ENCODE data around the gene TEDDM1.
"Not testable (repeated sequence)": the region's sequence is repeated elsewhere in the genome, so short reads cannot be mapped to it uniquely, and the experiment has no call there.

TEDDM1 gene, protein sequence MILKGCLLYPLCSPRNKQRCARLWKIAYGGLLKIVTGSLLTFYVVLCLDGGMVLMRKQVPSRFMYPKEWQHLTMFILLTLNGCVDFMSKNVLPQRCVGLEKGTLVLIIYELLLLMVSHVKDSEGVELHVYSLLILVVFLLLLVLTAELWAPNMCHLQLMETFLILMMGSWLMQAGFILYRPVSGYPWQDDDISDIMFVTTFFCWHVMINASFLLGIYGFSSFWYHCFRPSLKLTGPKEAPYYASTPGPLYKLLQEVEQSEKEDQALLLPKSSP

GRCh38 chr1:182400567-182400966, at the start of gene TEDDM1:
Gene TEDDM1, minus strand, starts transcription at chr1:182400667. Its CDS starts 182 bp downstream, at chr1:182400485.
- Histone ChIP-seq H3K27ac (ENCODE audit: low read depth, low read length) (no peak within 1 kb of the TSS), H3K27me3 (ENCODE audit: control insufficient read depth in 5 of 5, insufficient read depth in 4 of 5, low read length in 5 of 5) (no peaks in the 10 kb centered on the region), H3K9me3 (ENCODE audit: control insufficient read depth in 5 of 5, low read length in 5 of 5) (peaks cover 0 to 5% (median 2%) of the 10 kb centered on the region in 5 donors), H3K36me3 (ENCODE audit: control insufficient read depth in 5 of 5, insufficient read depth in 5 of 5, low read length in 5 of 5) (no peaks in the 10 kb centered on the region), H3K4me1 (ENCODE audit: control insufficient read depth in 5 of 5, insufficient read depth in 5 of 5, low read length in 5 of 5) (peaks cover 0 to 18% (median 15%) of the 10 kb centered on the region in 5 donors), H3K9ac (ENCODE audit: low read length in 5 of 5) (no peak within 1 kb of the TSS), H3K4me3 (ENCODE audit: low read depth in 1 of 5, low read length in 5 of 5) (no peak within 1 kb of the TSS)

- Histone ChIP-seq H3K9me3 (ENCODE audit: control insufficient read depth in 5 of 5, low read length in 5 of 5) (no peaks in the 10 kb centered on the region), H3K36me3 (ENCODE audit: control insufficient read depth in 5 of 5, insufficient read depth in 5 of 5, low read length in 5 of 5) (no peaks in the 10 kb centered on the region), H3K27me3 (ENCODE audit: control insufficient read depth in 5 of 5, insufficient read depth in 4 of 5, low read length in 5 of 5) (no peaks in the 10 kb centered on the region), H3K9ac (ENCODE audit: low read length in 5 of 5) (no peak within 1 kb of the TSS), H3K4me1 (ENCODE audit: control insufficient read depth in 5 of 5, insufficient read depth in 5 of 5, low read length in 5 of 5) (peaks cover 0 to 7% (median 0%) of the 10 kb centered on the region in 5 donors), H3K4me3 (ENCODE audit: low read depth in 1 of 5, low read length in 5 of 5) (no peak within 1 kb of the TSS), H3K27ac (ENCODE audit: low read depth, low read length) (no peak within 1 kb of the TSS)
Observed at GRCh38 chr1:182450087-182450486, 49.6 kb upstream of the TEDDM1 start, which contains the start of gene RGSL1. Gene RGSL1, plus strand, starts transcription at chr1:182450146. Its CDS starts 20 bp downstream, at chr1:182450166.

DNA sequence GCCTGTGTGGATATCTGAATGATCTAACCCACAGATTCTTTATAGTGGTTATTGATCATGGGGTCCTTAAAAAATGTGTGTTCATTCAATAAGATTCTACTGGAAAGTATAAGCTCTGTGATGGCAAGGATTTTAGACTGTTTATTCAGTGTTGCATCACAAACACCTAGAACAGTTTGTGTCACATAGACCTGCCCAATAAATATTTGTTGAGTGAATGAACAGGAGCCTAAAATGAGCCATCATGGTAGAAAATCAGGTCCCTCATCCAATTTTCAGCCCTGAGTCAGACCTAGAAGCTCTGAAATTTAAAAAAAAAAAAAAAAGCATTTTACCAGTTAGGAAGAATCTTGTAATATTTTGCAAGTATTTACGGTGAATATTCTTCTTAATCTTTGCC, 47.2 kb upstream of the TEDDM1 start:
- no peaks in the 10 kb centered on the region for H3K27me3 ChIP-seq (ENCODE audit: control insufficient read depth in 5 of 5, insufficient read depth in 4 of 5, low read length in 5 of 5)

DNA sequence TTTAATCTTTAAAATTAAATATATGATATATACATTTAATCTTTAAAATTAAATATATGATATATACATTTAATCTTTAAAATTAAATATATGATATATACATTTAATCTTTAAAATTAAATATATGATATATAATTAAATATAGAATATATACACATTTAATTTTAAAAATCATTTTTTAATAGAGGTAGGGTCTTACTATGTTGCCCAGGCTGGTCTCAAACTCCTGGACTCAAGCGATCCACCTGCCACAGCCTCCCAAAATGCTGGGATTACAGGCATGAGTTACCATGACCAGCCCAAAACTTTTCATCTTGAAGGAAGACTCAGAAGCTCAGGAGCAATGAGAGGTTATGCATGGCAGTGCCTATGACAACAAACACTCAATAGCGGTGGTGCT, 46.7 kb upstream of the TEDDM1 start:
- H3K9ac ChIP-seq (ENCODE audit: low read length in 5 of 5); H3K27me3 ChIP-seq (ENCODE audit: control insufficient read depth in 5 of 5, insufficient read depth in 4 of 5, low read length in 5 of 5); H3K4me3 ChIP-seq (ENCODE audit: low read depth in 1 of 5, low read length in 5 of 5); H3K36me3 ChIP-seq (ENCODE audit: control insufficient read depth in 5 of 5, insufficient read depth in 5 of 5, low read length in 5 of 5); H3K27ac ChIP-seq (ENCODE audit: low read depth, low read length); H3K4me1 ChIP-seq (ENCODE audit: control insufficient read depth in 5 of 5, insufficient read depth in 5 of 5, low read length in 5 of 5); H3K9me3 ChIP-seq (ENCODE audit: control insufficient read depth in 5 of 5, low read length in 5 of 5): not testable (repeated sequence)

More for the DNA sequence above, 47.2 kb upstream of the TEDDM1 start:
- no peak overlapping the region for H3K4me3 ChIP-seq (ENCODE audit: low read depth in 1 of 5, low read length in 5 of 5)
- H3K27ac ChIP-seq (ENCODE audit: low read depth, low read length) = no peak overlapping the region
- H3K4me1 ChIP-seq (ENCODE audit: control insufficient read depth in 5 of 5, insufficient read depth in 5 of 5, low read length in 5 of 5) = peaks cover 0 to 3% (median 0%) of the 10 kb centered on the region in 5 donors
- H3K9ac ChIP-seq (ENCODE audit: low read length in 5 of 5) = no peak overlapping the region
- no peaks in the 10 kb centered on the region for H3K36me3 ChIP-seq (ENCODE audit: control insufficient read depth in 5 of 5, insufficient read depth in 5 of 5, low read length in 5 of 5)
- no peaks in the 10 kb centered on the region for H3K9me3 ChIP-seq (ENCODE audit: control insufficient read depth in 5 of 5, low read length in 5 of 5)

GRCh38 chr1:182446033-182446669, 45.7 kb upstream of the TEDDM1 start:
- H3K4me1 ChIP-seq (ENCODE audit: control insufficient read depth in 5 of 5, insufficient read depth in 5 of 5, low read length in 5 of 5) = peaks cover 0 to 3% (median 0%) of the 10 kb centered on the region in 5 donors
- no peak overlapping the region for H3K27ac ChIP-seq (ENCODE audit: low read depth, low read length)
- H3K9me3 ChIP-seq (ENCODE audit: control insufficient read depth in 5 of 5, low read length in 5 of 5) = no peaks in the 10 kb centered on the region
- H3K27me3 ChIP-seq (ENCODE audit: control insufficient read depth in 5 of 5, insufficient read depth in 4 of 5, low read length in 5 of 5) = no peaks in the 10 kb centered on the region
- no peak overlapping the region for H3K9ac ChIP-seq (ENCODE audit: low read length in 5 of 5)
- no peaks in the 10 kb centered on the region for H3K36me3 ChIP-seq (ENCODE audit: control insufficient read depth in 5 of 5, insufficient read depth in 5 of 5, low read length in 5 of 5)
- no peak overlapping the region for H3K4me3 ChIP-seq (ENCODE audit: low read depth in 1 of 5, low read length in 5 of 5)

- H3K36me3 ChIP-seq (ENCODE audit: control insufficient read depth in 5 of 5, insufficient read depth in 5 of 5, low read length in 5 of 5) = no peaks in the 10 kb centered on the region
- no peaks in the 10 kb centered on the region for H3K27me3 ChIP-seq (ENCODE audit: control insufficient read depth in 5 of 5, insufficient read depth in 4 of 5, low read length in 5 of 5)
- H3K4me1 ChIP-seq (ENCODE audit: control insufficient read depth in 5 of 5, insufficient read depth in 5 of 5, low read length in 5 of 5) = peaks cover 0 to 3% (median 0%) of the 10 kb centered on the region in 5 donors
- no peaks in the 10 kb centered on the region for H3K9me3 ChIP-seq (ENCODE audit: control insufficient read depth in 5 of 5, low read length in 5 of 5)
- H3K27ac ChIP-seq (ENCODE audit: low read depth, low read length) = no peak overlapping the region
- no peak overlapping the region for H3K4me3 ChIP-seq (ENCODE audit: low read depth in 1 of 5, low read length in 5 of 5)
- no peak overlapping the region for H3K9ac ChIP-seq (ENCODE audit: low read length in 5 of 5)
Observed at GRCh38 chr1:182444497-182444896, 44.0 kb upstream of the TEDDM1 start.

- H3K27me3 ChIP-seq (ENCODE audit: control insufficient read depth in 5 of 5, insufficient read depth in 4 of 5, low read length in 5 of 5) = no peaks in the 10 kb centered on the region
- peaks cover 0 to 3% (median 0%) of the 10 kb centered on the region in 5 donors for H3K4me1 ChIP-seq (ENCODE audit: control insufficient read depth in 5 of 5, insufficient read depth in 5 of 5, low read length in 5 of 5)
- H3K4me3 ChIP-seq (ENCODE audit: low read depth in 1 of 5, low read length in 5 of 5) = no peak overlapping the region
- peaks cover 0 to 7% (median 0%) of the 10 kb centered on the region in 5 donors for H3K9me3 ChIP-seq (ENCODE audit: control insufficient read depth in 5 of 5, low read length in 5 of 5)
- no peak overlapping the region for H3K9ac ChIP-seq (ENCODE audit: low read length in 5 of 5)
- H3K36me3 ChIP-seq (ENCODE audit: control insufficient read depth in 5 of 5, insufficient read depth in 5 of 5, low read length in 5 of 5) = no peaks in the 10 kb centered on the region
- no peak overlapping the region for H3K27ac ChIP-seq (ENCODE audit: low read depth, low read length)
Observed at GRCh38 chr1:182442333-182442732, 41.9 kb upstream of the TEDDM1 start.

DNA sequence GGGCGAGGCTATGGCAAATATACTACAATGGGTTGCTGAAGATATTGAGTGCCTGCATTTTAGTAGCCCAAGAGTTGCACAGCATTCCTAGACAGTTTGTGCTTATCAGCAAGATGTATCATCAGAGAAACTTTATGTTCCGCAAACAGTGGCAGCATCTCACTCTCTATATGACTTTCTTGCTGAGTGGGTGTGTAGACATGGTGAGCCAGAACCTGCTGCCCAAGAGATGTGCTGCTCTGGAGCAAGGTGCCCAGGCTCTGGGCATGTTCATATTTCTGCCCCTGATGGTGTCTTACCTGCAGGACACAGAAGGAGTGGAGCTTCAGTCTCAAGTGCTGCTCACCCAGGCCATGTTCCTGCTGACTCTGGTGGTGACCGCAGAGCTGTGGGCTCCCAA, 41.3 kb upstream of the TEDDM1 start:
- H3K9me3 ChIP-seq (ENCODE audit: control insufficient read depth in 5 of 5, low read length in 5 of 5) = peaks cover 0 to 7% (median 0%) of the 10 kb centered on the region in 5 donors
- no peak overlapping the region for H3K9ac ChIP-seq (ENCODE audit: low read length in 5 of 5)
- H3K36me3 ChIP-seq (ENCODE audit: control insufficient read depth in 5 of 5, insufficient read depth in 5 of 5, low read length in 5 of 5) = no peaks in the 10 kb centered on the region
- no peak overlapping the region for H3K4me3 ChIP-seq (ENCODE audit: low read depth in 1 of 5, low read length in 5 of 5)
- no peak overlapping the region for H3K27ac ChIP-seq (ENCODE audit: low read depth, low read length)
- H3K27me3 ChIP-seq (ENCODE audit: control insufficient read depth in 5 of 5, insufficient read depth in 4 of 5, low read length in 5 of 5) = no peaks in the 10 kb centered on the region
- H3K4me1 ChIP-seq (ENCODE audit: control insufficient read depth in 5 of 5, insufficient read depth in 5 of 5, low read length in 5 of 5) = peaks cover 0 to 3% (median 0%) of the 10 kb centered on the region in 5 donors

- no peaks in the 10 kb centered on the region for H3K27me3 ChIP-seq (ENCODE audit: control insufficient read depth in 5 of 5, insufficient read depth in 4 of 5, low read length in 5 of 5)
- H3K9me3 ChIP-seq (ENCODE audit: control insufficient read depth in 5 of 5, low read length in 5 of 5) = peaks cover 0 to 7% (median 0%) of the 10 kb centered on the region in 5 donors
- H3K27ac ChIP-seq (ENCODE audit: low read depth, low read length) = no peak overlapping the region
- no peaks in the 10 kb centered on the region for H3K36me3 ChIP-seq (ENCODE audit: control insufficient read depth in 5 of 5, insufficient read depth in 5 of 5, low read length in 5 of 5)
- no peak overlapping the region for H3K4me3 ChIP-seq (ENCODE audit: low read depth in 1 of 5, low read length in 5 of 5)
- H3K4me1 ChIP-seq (ENCODE audit: control insufficient read depth in 5 of 5, insufficient read depth in 5 of 5, low read length in 5 of 5) = no peaks in the 10 kb centered on the region
- no peak overlapping the region for H3K9ac ChIP-seq (ENCODE audit: low read length in 5 of 5)
Observed at GRCh38 chr1:182438326-182438725, 37.9 kb upstream of the TEDDM1 start.

DNA sequence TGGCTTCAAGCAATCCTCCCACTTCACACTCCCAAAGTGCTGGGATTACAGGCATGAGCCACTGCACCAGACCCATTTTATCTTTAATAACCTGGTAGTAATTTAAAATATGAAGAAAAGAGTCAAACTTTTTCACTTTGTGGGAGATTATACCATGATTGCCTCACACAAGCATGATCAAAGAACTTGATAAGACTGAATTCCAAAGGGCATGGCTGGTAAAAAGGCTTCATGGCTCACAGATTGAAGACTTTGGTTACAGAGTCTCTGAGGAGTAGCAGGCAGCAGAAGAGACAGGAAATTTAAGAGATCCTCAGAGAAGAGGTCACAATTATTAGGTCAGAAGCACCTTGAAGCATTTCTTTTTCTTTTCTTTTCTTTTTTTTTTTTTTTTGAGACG, 33.1 kb upstream of the TEDDM1 start:
- Histone ChIP-seq H3K4me3 (ENCODE audit: low read depth in 1 of 5, low read length in 5 of 5) (no peak overlapping the region), H3K27ac (ENCODE audit: low read depth, low read length) (no peak overlapping the region), H3K4me1 (ENCODE audit: control insufficient read depth in 5 of 5, insufficient read depth in 5 of 5, low read length in 5 of 5) (no peaks in the 10 kb centered on the region), H3K36me3 (ENCODE audit: control insufficient read depth in 5 of 5, insufficient read depth in 5 of 5, low read length in 5 of 5) (no peaks in the 10 kb centered on the region), H3K9me3 (ENCODE audit: control insufficient read depth in 5 of 5, low read length in 5 of 5) (peaks cover 0 to 6% (median 0%) of the 10 kb centered on the region in 5 donors), H3K27me3 (ENCODE audit: control insufficient read depth in 5 of 5, insufficient read depth in 4 of 5, low read length in 5 of 5) (peaks cover 0 to 2% (median 0%) of the 10 kb centered on the region in 5 donors), H3K9ac (ENCODE audit: low read length in 5 of 5) (no peak overlapping the region)
